ENCODE results near the gene RMND5B.
"Not testable (repeated sequence)": the region's sequence is repeated elsewhere in the genome, so short reads cannot be mapped to it uniquely, and the experiment has no call there.

The RMND5B gene

GRCh38 chr5:178113841-178114324 is 16.9 kb upstream of the RMND5B start:
- no peak for DNase-seq (ENCODE audit: low read depth, low spot score)

GRCh38 chr5:178114325-178115135 is 16.3 kb upstream of the RMND5B start:
- no peak for DNase-seq (ENCODE audit: low read depth, low spot score)

DNA sequence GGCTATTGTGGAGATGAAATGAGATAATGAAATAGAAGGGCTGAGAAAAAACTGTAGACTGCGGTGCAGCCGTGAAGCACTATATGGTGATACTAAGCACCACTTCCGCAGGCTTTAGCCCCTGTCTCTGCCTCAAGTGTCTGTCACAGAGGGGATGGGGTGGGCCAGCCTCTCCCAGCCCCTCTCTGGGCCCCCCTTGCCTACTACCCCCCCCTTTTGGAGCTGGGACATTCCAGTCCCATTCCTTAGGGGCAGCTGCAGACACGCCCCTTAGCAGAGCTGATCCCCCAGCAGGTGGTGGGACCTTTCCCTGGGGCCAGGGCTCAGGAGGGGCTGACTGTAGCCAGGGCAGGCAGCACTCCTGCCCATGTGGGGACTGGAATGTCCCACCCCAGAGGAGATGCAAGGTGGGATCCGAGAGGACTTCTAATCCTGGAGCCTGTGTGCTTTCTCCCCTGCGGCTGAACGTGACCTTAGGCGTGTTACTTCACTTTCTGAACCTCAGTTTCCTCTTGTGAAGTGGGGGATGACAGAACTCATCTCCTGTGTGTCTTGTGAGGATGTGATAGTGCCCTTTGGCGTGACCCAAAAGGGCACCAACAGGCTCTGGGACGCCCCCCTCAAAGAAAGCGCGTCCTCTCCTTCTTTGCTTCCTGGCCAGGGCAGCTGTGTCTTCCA is 15.5 kb upstream of the RMND5B start:
- DNase-seq (ENCODE audit: low read depth, low spot score): no peak

DNA sequence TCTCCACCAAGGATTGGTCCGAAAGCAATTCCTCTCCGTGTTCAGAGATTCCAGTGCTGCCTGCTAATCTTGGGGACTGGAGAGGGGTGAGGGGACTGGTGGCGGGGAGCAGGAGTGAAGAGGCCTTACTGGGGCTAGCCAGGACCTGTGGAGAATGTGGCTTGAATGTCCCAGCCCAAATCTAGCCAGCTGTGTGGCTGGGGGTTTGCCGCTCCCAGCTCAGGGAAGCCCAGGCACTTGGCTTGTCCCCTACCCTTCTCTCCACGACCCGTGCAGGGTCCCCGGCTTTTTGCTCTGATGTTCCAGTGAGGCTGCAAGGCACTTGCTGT is 15.0 kb upstream of the RMND5B start:
- DNase-seq (ENCODE audit: low read depth, low spot score): no peak

- no peak for DNase-seq (ENCODE audit: low read depth, low spot score)
These were observed 14.5 kb upstream of the RMND5B start for GRCh38 chr5:178116143-178116885.

GRCh38 chr5:178117923-178118701 is 12.7 kb upstream of the RMND5B start:
- no peak for DNase-seq (ENCODE audit: low read depth, low spot score)

- no peak for DNase-seq (ENCODE audit: low read depth, low spot score)
These were observed 10.8 kb upstream of the RMND5B start for GRCh38 chr5:178119915-178120606.

DNA sequence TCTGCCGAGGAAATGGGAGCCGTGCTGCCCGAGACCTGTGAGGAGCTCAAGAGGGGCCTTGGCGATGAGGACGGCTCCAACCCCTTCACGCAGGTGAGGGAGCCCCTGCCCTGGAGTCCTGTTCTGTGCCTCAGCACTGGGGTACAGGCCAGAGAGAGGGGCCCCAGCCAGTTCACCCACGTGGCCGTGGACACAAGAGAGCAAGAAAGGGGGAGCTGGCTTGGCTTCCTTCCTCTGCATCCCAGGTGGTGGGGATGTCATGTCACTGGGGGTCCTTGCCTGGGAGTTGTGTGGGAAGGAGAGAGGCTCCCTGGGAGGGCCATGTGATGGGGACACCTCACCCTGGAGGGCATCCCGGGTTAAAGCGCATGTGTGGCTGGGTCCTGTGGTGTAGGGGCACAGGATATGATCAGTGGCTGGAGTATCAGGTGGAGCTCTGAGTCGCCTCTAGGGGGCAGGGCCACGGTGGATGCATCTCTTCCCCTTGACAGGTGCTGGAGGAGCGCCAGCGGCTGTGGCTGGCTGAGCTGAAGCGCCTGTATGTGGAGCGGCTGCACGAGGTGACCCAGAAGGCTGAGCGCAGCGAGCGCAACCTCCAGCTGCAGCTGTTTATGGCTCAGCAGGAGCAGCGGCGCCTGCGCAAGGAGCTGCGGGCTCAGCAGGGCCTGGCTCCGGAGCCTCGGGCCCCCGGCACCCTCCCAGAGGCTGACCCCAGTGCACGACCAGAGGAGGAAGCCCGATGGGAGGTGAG is 10.0 kb upstream of the RMND5B start:
- DNase-seq (ENCODE audit: low read depth, low spot score): no peak

- DNase-seq (ENCODE audit: low read depth, low spot score): no peak
These were observed 9.2 kb upstream of the RMND5B start for GRCh38 chr5:178121391-178122276.

DNA sequence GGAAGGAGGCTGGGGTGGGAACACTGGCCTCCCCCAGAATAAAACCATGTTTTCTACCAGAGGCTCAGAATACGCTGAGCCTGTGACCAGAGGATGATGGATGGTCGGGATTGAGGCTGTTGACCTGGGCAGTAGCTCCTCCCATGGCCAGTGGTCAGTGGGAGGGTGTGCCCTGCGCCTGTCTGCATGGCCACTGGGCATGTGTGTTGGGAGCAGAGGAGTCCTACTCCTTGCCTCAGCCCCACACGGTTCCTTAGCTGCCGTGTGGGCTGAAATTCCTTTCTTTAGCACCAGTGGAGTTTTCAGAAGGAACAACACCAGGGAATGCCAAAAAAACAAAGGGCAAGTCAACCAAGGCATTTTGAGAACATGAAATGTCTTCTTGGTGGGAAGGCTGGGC is 8.5 kb upstream of the RMND5B start:
- no peak for DNase-seq (ENCODE audit: low read depth, low spot score)

DNA sequence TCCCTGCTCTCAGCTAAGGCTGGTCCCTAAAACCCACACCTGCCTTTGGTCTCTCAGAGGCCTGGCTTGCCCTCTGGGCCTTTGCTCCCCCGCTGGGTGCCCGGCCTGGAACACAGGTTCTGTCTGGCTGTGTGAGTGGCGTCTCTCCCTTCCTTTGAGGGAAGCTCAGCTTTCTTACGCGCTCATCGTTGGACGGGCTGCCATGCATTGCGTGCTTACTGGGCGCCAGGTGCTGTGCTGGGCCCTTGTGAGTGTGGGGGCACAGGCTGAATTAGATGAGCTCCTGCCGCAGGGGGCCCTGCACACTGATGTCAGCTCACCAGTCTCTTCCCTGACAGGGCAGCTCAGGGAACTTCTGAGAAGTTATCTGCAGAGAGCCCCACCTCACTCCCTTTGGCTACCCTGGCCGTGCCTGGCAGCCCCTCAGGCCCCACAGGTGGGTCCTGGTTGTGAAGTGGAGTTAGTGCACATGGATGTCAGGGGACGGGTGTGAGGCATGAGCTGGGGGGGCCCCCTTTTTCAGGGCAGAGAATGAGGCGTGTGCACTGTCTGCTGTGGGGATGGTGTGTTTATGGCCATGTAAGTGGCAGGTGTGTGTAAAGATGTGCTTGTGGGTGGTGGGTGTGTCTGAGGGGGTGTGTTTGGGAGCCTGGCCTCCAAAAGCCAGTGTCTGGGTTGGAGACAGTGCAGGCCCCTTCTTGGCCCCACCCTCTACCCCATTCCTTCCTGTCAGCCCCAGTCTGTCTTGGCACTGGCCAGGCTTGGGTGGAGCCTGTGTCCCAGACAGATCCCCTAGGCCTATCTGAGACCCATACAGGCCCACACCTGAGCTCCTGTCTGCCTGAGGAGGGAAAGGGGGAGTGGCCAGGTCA is 7.5 kb upstream of the RMND5B start:
- DNase-seq (ENCODE audit: low read depth, low spot score): no peak

DNA sequence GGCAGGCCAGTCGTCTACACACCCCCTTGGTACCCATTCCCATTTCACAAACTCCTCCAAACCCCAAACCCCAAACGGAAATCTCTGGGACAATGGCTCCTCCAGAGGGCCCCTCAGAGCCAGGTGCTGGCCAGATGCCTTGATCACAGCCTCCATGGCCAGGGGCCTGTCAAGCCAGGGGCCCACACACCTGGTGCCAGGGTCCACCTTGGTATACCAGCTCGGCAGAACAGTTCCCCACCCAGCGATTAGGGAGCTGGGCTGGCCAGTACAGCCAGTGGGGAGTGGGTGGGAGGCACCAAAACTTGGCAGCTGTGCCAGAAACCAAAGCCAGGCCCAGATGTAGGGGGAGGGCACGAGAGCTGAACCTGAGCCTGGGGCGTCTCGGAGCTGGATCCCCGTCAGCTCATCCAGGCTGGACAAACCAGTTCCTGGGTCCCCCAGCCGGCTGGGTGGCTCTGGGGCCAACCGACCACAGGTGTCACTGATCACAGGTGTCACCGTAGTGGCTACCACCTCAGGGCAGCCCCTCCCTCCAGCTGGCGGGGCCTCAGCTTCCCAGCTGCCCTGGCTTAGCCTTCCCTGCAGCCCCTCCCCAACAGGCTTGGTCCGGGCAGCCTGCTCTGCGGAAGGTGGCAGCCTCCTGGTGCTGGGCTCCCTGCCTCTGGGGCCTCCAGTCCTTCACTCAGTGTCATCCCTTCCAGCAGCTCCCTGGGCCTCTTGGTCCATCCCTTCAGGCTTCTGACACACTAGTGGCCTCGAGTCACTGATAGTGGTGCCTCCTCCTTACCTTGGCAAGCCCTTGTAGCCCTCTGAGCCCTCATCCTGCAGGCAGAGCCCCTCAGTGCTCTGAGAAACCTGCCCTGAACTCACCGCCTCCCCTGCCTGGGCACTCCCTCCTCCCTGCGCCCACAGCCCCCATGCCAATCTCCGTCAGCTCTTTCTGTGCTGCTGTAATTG is 6.6 kb upstream of the RMND5B start:
- no peak for DNase-seq (ENCODE audit: low read depth, low spot score)

DNA sequence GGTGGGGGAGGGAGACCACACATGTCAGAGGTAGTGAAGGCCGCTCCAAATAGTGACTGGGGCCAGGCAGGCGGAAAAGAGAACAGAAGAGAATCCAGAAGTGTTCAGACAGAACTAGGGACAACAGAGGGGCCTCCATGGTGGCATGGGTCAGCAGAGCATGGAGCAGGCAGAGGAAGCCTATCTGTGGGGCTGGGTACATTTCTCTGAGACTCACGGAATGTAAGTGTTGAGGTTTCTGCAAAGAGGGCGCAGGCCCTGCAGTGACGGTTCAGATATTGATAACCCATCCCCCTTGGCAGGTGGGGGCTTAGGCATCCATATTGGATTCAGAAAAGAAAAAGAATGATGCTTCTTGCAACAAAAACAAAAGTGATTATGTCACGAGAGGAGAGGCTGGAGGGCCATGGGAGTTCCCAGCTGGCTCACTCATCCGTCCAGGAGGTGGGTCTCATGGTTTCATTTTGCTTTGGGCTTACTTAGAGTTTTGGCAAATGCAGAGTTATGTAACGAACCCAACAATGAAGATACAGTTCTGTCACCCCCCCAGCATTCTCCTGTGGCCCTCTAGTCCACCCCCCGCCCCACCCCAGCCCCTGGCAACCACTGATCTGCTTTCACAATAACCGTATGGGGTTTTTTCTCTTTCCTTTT is 5.4 kb upstream of the RMND5B start:
- DNase-seq (ENCODE audit: low read depth, low spot score): no peak

GRCh38 chr5:178126556-178126955 is 4.3 kb upstream of the RMND5B start:
- no peak for DNase-seq (ENCODE audit: low read depth, low spot score)

DNA sequence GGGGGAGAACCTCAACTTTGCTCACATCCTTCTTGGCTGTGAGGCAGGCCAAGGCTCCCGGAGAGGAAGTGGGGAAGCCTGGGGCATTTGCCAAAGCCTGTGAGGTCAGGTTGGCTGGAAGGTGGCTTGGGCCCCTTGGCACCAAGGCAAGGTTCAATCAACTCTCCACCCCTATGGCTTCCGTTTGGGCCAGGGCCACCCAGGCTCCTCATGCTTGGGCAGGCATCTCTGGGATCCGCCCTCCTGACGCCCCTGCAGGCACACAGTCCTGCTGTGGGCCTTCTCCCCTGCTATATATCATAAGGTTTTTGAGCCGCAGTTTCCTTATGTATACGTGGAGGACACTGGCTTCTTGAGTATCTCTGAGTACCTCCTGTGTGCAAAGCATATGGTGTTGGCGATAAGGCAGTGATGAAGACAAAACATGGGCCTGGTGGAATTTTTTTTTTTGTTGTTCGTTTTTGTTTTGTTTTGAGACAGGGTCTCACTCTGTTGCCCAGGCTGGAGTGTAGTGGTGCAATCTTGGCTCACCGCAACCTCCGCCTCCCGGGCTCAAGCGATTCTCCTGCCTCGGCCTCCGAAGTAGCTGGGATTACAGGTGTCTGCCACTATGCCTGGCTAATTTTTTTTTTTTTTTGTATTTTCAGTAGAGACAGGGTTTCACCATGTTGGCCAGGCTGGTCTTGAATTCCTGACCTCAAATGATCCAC is 3.4 kb upstream of the RMND5B start:
- DNase-seq (ENCODE audit: low read depth, low spot score): not testable (repeated sequence)

GRCh38 chr5:178129296-178129695 is 1.5 kb upstream of the RMND5B start:
- DNase-seq (ENCODE audit: low read depth, low spot score): no peak
